Ovary (tissue), 9 donors: ENCODE results near the gene SAMD4A. TPM values are rescaled to one million over a fixed set of nuclear protein-coding genes. Genes with fewer than 3 reads are reported as not detected.

Source experiments
- DNase-seq, 5 donors: peaks; one replicate each; pipeline ENCODE4 v3.0.0-alpha.2; 2019 to 2020
- H3K27ac ChIP-seq, 2 donors: fragments of 200-600 bp; one replicate each; pipeline versions ENCODE4 v1.5.1 to v1.8.0; 2019 to 2022
- H3K27me3 ChIP-seq: fragments of 200-600 bp; one replicate; pipeline ENCODE4 v1.8.0; 2022
- H3K36me3 ChIP-seq: fragments of 200-600 bp; sonication (generic); one replicate; pipeline ENCODE4 v1.5.1; 2019
- H3K4me1 ChIP-seq: one replicate; pipeline ENCODE4 v1.8.1; 2013; ENCODE audit warnings: mild to moderate bottlenecking, moderate library complexity; ENCODE audit not compliant: insufficient read depth
- H3K4me3 ChIP-seq: fragments of 200-600 bp; sonication (generic); one replicate; pipeline ENCODE4 v1.5.1; 2017
- H3K9me3 ChIP-seq, 2 donors: fragments of 200-600 bp in 1 of 2; sonication (generic) in 1 of 2; one replicate each; pipeline versions ENCODE4 v1.5.1 to v1.8.1; 2013 to 2019; ENCODE audit warnings: mild to moderate bottlenecking in 1 of 2, moderate library complexity in 1 of 2
- CTCF ChIP-seq, 3 donors: fragments of 450-650 bp in 2 of 3; fragments of 200-600 bp in 1 of 3; IDR thresholded peaks; one replicate each; pipeline versions ENCODE4 v1.5.1 to v1.8.0; 2016 to 2022; ENCODE audit warnings: antibody characterized with exemption in 3 of 3, mild to moderate bottlenecking in 1 of 3
- EP300 ChIP-seq: sonication (generic); formaldehyde crosslinking; IDR thresholded peaks from one replicate; pipeline ENCODE4 v1.6.1; 2017; ENCODE audit warnings: antibody characterized with exemption
- POLR2A ChIP-seq: fragments of 450-650 bp; IDR thresholded peaks from one replicate; pipeline ENCODE4 v1.6.1; 2017; ENCODE audit warnings: antibody characterized with exemption, mild to moderate bottlenecking, moderate library complexity
- WGBS, 3 donors: extraction: QIAGEN DNeasy Blood & Tissue Kit in 1 of 3; methylation state at CpG; one replicate each; pipeline versions ENCODE4 v1.1.5 to v1.1.7; 2013 to 2017; 5-methylcytosine and 5-hydroxymethylcytosine counted together
- intact Hi-C, 4 donors: fragments of 100-400 bp; cut with DNase I; formaldehyde crosslinking; loops; one replicate each; pipeline versions ENCODE4 v1.11.0 to v1.15.1; 2022 to 2023
- polyA plus RNA-seq, 2 donors: library from polyadenylated mRNA; stranded (reverse); fragments of 200-250 nt in 1 of 2; fragments of 350-450 nt in 1 of 2; fragmentation: Illumina TruSeq in 1 of 2; extraction: RNeasy Lipid Tissue Mini Kit (QIAGEN cat#74804) in 1 of 2; gene quantifications; one replicate each; pipeline ENCODE4 v1.2.3, GENCODE V29; 2013 to 2014
- total RNA-seq, 7 donors: library from RNA; depleted of rRNA in 2 of 7; stranded (reverse); fragments of >200 nt in 2 of 7; fragmentation: NEBNext Ultra II Directional in 3 of 7; extraction: Animal tissue kit (Norgen Biotek cat#: 25700) in 3 of 7; gene quantifications; one replicate each; pipeline versions ENCODE4 v1.1.0 to v1.2.4, GENCODE V29; 2016 to 2023
- donor health status: DM: no; HTN: no; CAD: no; lungs with moderate emphysema.
- donor health status: DM: no; HTN: no; CAD: no.
- donor health status: Bipolar disorder and iron deficiency.
- donor health status: DM: yes; HTN: yes; CAD: no.
- donor health status: DM: no; HTN: no; CAD: no.
- donor health status: DM: yes; HTN: yes; CAD: no.

SAMD4A gene
- total and polyA plus RNA-seq, 9 donors = 2.3 to 22.4 (median 7.3) TPM

- H3K9me3 ChIP-seq = no peaks in the 10 kb centered on the region
- no peak overlapping the region for H3K27ac ChIP-seq
- H3K4me3 ChIP-seq = no peak overlapping the region
- no peak for DNase-seq
- no peaks in the 10 kb centered on the region for H3K27me3 ChIP-seq
- H3K36me3 ChIP-seq = no peaks in the 10 kb centered on the region
- TF ChIP-seq CTCF (IDR thresholded peaks at IDR 0.05) (no peak), POLR2A (no peak), EP300 (no peak)
- no peaks in the 10 kb centered on the region for H3K4me1 ChIP-seq
- 82 to 92% (median 87%) methylated on average over 2 of the region's 2 CpGs for WGBS, 3 donors
- intact Hi-C loops = no loop called here
Observed at GRCh38 chr14:54537651-54538050, 29.3 kb upstream of the SAMD4A start.

DNA sequence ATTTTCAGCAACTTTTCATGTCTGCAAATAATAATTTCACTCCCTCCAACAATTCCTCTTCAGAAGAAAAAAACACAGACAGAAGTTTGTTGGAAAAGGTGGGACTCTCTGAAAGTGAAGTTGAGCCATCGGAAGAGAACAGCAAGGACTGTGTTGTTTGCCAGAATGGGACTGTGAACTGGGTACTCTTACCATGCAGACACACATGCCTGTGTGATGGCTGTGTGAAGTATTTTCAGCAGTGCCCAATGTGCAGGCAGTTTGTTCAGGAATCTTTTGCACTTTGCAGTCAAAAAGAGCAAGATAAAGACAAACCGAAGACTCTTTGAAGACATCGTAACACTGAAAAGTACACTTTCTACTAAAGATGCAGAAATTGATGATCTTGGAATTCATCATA, 28.9 kb upstream of the SAMD4A start:
- no peaks in the 10 kb centered on the region for H3K36me3 ChIP-seq

DNA sequence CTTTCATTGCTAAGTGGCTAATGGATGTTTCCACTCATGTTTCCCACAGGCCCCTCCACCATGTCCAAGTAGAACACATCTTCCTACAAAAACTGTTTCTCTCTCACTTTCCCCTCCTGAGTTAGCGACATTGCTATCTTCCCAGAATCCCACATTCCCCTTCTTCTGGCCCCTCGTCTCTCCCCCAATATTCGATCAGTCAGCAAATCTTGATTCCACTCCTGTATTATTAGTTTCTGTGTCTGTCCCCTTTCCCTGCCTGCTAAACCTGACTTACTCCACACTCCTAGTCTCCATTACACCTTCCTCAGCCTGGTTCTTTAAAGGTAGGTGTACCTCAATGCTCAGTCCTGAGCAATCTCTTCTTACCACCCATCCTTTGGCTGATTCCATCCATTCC, 19.3 kb upstream of the SAMD4A start:
- H3K27ac ChIP-seq = no peak overlapping the region
- no peak overlapping the region for H3K4me3 ChIP-seq
- no peaks in the 10 kb centered on the region for H3K4me1 ChIP-seq
- intact Hi-C loops = no loop called here
- H3K36me3 ChIP-seq = no peaks in the 10 kb centered on the region
- DNase-seq = no peak
- TF ChIP-seq EP300 (no peak), CTCF (IDR thresholded peaks at IDR 0.05) (no peak), POLR2A (no peak)
- 94 to 96% (median 94%) methylated on average over 3 of the region's 3 CpGs for WGBS, 3 donors
- H3K9me3 ChIP-seq = no peaks in the 10 kb centered on the region
- H3K27me3 ChIP-seq = no peaks in the 10 kb centered on the region

More for the DNA sequence above, 28.9 kb upstream of the SAMD4A start:
- 95 to 98% (median 98%) methylated on average over 3 of the region's 3 CpGs for WGBS, 3 donors
- intact Hi-C loops = no loop called here
- Histone ChIP-seq H3K4me1 (no peaks in the 10 kb centered on the region), H3K9me3 (no peaks in the 10 kb centered on the region), H3K27ac (no peak overlapping the region), H3K27me3 (no peaks in the 10 kb centered on the region), H3K4me3 (no peak overlapping the region)
- no peak for TF ChIP-seq CTCF (IDR thresholded peaks at IDR 0.05)
- no peak for TF ChIP-seq EP300
- no peak for TF ChIP-seq POLR2A
- no peak for DNase-seq

GRCh38 chr14:54548491-54548890, 18.4 kb upstream of the SAMD4A start:
- Histone ChIP-seq H3K27ac (no peak overlapping the region), H3K27me3 (no peaks in the 10 kb centered on the region), H3K4me1 (no peaks in the 10 kb centered on the region), H3K4me3 (no peak overlapping the region), H3K36me3 (no peaks in the 10 kb centered on the region), H3K9me3 (no peaks in the 10 kb centered on the region)
- no peak for DNase-seq
- intact Hi-C loops = no loop called here
- no peak for TF ChIP-seq CTCF (IDR thresholded peaks at IDR 0.05)
- no peak for TF ChIP-seq POLR2A
- no peak for TF ChIP-seq EP300
- 81 to 89% (median 88%) methylated on average over 5 of the region's 5 CpGs for WGBS, 3 donors

- no peak for TF ChIP-seq POLR2A
- no peak for TF ChIP-seq CTCF (IDR thresholded peaks at IDR 0.05)
- Histone ChIP-seq H3K27ac (no peak overlapping the region), H3K9me3 (no peaks in the 10 kb centered on the region), H3K27me3 (no peaks in the 10 kb centered on the region), H3K4me1 (no peaks in the 10 kb centered on the region), H3K4me3 (no peak overlapping the region), H3K36me3 (no peaks in the 10 kb centered on the region)
- intact Hi-C loops = no loop called here
- DNase-seq = no peak
- 77 to 78% (median 77%) methylated on average over 3 of the region's 3 CpGs for WGBS, 3 donors
Observed at GRCh38 chr14:54549862-54550261, 17.1 kb upstream of the SAMD4A start.
